Measurements from ENCODE around the gene KRT7.
"Not testable (repeated sequence)": the region's sequence is repeated elsewhere in the genome, so short reads cannot be mapped to it uniquely, and the experiment has no call there.

The KRT7 gene

GRCh38 chr12:52280796-52281560 lies 47.9 kb downstream of the KRT7 start:
- no peak for DNase-seq

- no peak for DNase-seq
These were observed 51.6 kb downstream of the KRT7 start for GRCh38 chr12:52284562-52285171.

GRCh38 chr12:52285172-52285745 lies 52.2 kb downstream of the KRT7 start:
- no peak for DNase-seq

- no peak for DNase-seq
These were observed 52.9 kb downstream of the KRT7 start for GRCh38 chr12:52285851-52286530.

- DNase-seq: not testable (repeated sequence)
These were observed 54.1 kb downstream of the KRT7 start for GRCh38 chr12:52286857-52287785.

- not testable (repeated sequence) for DNase-seq
These were observed 55.1 kb downstream of the KRT7 start for GRCh38 chr12:52287816-52288805.

- not testable (repeated sequence) for DNase-seq
These were observed 57.6 kb downstream of the KRT7 start for GRCh38 chr12:52290483-52291134.

- DNase-seq: no peak
These were observed 58.4 kb downstream of the KRT7 start, which contains the start of gene KRT81 for GRCh38 chr12:52291267-52291935. KRT81 (minus strand) TSS chr12:52291534; CDS start chr12:52291465, 69 bp downstream.

- no peak for DNase-seq
These were observed 60.9 kb downstream of the KRT7 start for GRCh38 chr12:52293926-52294325.

- no peak for DNase-seq
These were observed 61.8 kb downstream of the KRT7 start for GRCh38 chr12:52294803-52295202.

- no peak for DNase-seq
These were observed 62.6 kb downstream of the KRT7 start for GRCh38 chr12:52295663-52296062.

GRCh38 chr12:52296572-52297215 lies 63.7 kb downstream of the KRT7 start:
- no peak for DNase-seq

Data from NCI-H2029 (cell line).